ENCODE measurements around the gene TRIM66.

DNA sequence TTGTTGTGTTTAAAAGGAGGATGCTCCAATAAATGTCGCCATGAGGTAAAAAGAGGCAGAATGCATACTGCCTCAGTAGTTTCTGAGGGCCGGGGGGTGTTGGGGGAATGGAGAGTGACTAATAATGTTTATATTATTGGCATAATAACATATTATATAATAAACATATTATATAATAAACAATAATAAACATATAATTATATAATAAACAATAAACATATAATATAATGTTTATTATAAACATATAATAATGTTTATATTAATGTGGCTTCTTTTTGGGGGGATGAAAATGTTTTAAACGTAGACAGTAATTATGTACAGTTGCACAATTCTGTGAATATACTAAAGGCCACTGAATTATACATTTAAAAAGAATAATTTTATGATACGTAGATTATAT lies 35.6 kb downstream of the TRIM66 start:
- TF ChIP-seq NR2C2 (CRISPR knock-in tag; IDR thresholded peaks at IDR 0.05) (no peak), NR2C2 (tag; IDR thresholded peaks at IDR 0.05) (no peak), SP2 (IDR thresholded peaks at IDR 0.05; ENCODE audit: extremely low read depth, low read depth, low read length, poor library complexity, severe bottlenecking) (no peak), E2F4 (CRISPR knock-in tag; IDR thresholded peaks at IDR 0.05; ENCODE audit: low read depth) (no peak)

Measured in K562 (cell line).